ENCODE measurements around the gene BMPR1A.

Gene BMPR1A

DNA sequence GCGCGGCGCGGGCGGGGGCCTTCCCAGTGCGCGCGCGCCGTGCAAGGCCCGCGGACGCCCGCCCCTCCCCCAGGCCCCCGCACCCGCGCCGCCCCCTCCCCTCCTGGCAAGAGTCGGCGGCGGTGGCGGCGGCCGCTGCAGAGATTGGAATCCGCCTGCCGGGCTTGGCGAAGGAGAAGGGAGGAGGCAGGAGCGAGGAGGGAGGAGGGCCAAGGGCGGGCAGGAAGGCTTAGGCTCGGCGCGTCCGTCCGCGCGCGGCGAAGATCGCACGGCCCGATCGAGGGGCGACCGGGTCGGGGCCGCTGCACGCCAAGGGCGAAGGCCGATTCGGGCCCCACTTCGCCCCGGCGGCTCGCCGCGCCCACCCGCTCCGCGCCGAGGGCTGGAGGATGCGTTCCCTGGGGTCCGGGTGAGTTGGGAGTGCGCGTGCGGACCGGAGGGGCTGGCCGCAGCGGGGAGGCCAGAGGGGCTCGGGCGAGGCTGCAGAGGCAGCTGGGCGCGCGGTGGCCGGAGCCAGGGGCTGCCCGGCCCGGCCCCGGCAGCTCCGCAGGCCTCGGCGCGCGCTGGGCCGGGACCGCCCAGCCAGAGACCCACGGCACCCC lies at the start of gene BMPR1A:
BMPR1A (plus strand) TSS at position 109 of the 602 bp plus-strand sequence. CDS start 119,400 bp downstream, outside the sequence.
- DNase-seq, result no peak

DNA sequence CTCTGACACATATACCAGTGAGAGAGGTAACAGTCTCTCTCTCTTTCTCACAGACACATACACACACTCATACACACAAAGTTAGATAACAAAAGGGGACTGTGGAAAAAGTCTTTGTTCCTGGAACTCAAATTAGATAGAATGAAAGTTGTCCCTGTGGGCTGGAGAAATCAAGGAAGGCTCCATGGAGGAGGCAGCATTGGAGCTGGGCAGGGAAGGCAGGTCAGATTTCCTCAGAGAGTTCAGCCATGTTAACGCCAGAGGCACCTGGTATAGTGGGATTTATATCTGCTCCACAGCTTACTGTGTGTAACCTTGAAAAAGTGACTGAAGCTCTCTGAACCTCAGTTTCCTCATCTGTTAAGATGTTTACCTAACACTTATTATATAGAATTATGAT lies 49.4 kb upstream of the BMPR1A start:
- no peak for DNase-seq

GRCh38 chr10:86707505-86707904 lies 48.9 kb upstream of the BMPR1A start:
- no peak for DNase-seq

GRCh38 chr10:86708068-86708782 lies 48.2 kb upstream of the BMPR1A start:
- no peak for DNase-seq

DNA sequence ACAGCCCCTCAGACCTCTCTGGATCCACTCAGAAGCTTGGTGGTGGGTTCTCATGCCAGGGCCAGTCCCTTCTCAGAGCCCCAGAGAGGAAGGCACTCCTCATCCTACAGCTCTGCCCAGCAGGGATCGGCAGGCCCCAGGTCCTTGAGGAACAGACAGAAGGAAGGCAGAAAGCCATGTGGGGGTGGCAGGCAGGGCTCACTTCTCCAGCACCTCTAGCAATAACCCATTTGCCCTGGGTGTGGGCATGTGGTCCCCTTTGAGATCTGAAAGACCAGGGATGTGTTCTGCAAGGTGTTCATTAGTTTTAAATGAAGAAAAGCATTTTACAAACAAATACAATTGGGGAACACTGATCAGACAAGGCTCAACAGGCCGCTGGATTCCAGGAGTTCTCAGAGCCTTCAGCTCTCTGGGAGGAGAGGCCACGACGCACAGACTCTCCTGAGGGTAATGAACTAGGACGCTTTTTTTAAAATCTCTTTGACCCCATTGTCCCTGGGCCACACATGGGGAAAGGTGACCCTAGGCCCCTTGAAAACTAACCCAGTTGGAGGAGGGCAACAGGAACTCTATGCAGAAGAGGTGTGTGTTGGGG lies 47.5 kb upstream of the BMPR1A start:
- DNase-seq, result no peak

GRCh38 chr10:86709396-86710185 lies 46.8 kb upstream of the BMPR1A start:
- no peak for DNase-seq

DNA sequence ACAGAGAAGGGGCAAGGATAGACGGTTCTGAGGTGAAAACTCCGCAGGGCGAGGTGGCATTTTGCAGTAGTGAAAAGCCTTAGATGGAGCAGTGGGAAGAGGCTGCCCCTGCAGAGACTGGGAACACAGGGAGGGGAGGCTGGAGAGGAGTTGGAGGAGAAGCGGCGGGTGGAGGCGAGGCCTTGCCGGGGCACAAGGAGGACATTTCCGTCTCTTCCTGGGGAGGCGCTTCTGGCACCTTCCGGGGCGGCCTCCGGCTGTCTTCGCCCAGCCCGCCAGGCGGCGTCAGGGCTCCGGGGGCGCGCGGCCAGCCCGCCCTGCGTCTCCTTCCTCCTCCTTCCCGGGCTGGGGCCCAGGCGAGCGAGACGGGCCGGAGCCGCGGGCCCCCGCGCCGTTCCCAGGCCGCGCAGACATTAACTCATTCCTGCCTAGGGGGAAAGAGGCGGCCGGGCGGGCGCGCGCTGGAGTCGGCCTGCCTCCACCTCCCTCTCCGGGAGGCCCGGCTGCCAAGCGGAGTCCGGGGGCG lies 45.4 kb upstream of the BMPR1A start:
- peak; percentile 85 for DNase-seq

DNA sequence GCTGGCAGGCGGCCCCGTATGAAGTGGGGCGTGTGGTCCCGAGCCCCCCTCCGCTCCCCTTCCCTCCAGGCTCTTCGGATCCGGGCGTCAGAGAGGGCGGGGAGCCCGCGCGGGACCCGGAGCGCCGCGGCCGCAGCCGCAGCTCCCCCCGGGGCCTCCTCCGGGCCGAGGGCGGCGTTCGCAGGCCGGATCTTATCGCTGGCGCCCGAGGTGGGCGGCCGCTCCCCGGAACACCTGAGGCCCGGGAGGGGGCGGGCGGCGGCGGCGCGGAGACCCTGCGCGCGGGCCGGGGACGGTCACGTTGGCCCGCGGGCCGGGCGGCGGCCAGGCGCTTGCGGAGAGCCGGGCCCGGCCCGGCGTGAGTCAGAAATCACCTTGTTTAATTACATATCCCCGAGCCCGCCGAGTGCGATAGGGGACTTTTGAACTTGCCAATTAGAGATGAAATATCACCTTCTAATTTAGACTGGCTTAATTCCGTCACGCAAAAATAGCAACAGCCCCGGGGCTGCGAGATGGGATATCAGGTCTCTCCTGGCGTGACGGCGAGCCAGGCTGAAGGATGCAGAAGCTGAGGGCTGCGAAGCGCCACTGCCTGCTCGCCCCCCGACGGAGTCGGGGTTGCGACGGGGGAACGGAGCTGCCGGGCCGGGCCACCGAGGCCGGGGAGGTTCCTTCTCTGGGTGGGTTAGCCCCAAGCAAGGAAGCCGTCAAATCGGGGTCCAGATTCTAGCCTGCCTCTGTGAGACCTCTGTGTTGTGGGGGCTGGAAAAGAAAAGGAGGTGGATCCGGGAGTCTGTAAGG lies 44.7 kb upstream of the BMPR1A start:
- peak; percentile 11 for DNase-seq

- no peak for DNase-seq
Observed at GRCh38 chr10:86712317-86712707, 44.1 kb upstream of the BMPR1A start.

GRCh38 chr10:86715156-86715795 lies 41.1 kb upstream of the BMPR1A start:
- no peak for DNase-seq

DNA sequence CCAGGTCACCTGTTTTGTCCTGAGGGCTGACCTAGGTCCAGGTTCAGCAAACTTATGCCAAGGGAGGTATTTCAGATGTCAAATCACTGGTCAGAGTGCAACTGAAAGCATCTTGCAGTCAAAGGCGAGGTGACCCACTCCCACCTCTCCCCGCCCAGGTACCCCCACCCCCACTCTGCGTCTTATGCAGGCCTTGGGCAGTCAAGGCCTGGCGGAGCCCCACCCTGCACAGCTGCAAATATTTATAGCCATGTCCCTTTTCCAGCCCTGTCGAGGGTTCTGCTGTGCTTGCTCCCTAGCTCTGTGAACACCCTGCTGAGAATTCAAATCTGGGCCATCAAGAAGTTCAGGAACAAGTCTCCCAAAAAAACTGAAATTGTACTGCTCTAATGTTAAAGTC lies 40.6 kb upstream of the BMPR1A start:
- no peak for DNase-seq

- DNase-seq, result no peak
Observed at GRCh38 chr10:86716466-86716865, 40.0 kb upstream of the BMPR1A start.

DNA sequence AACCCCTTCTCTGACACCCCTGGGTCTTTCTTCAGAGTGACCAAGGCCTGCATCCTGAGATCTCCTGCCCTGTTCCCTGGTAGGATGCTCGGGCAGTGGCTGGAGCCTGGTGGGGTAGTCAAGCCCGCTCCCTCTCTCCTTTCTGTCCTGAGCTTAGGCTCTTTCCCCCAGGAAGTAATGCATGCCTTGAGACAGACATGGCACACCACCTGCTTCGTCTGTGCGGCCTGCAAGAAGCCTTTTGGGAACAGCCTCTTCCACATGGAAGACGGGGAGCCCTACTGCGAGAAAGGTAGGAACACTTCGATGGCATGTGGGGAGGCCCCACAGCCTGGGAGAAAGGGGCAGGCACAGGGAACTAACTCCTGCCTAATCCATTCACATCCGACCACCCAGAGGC lies 37.9 kb upstream of the BMPR1A start:
- no peak for DNase-seq

GRCh38 chr10:86721232-86721631 lies 35.2 kb upstream of the BMPR1A start:
- DNase-seq, result no peak

DNA sequence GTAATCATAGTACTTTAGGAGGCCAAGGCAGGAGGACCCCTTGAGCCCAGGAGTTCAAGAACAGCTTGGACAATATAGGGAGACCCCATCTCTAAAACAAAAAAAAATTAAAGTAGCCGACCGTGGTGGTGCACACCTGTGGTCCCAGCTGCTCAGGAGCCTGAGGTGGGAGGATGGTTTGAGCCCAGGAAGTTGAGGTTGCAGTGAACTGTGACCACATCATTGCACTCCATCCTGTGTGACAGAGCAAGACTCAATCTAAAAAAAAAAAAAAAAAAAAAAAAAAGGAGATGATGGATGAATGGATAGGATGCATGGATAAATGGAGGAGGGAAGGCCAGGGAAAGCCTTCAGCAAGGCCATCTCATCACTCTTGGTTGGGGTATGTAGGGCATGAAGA lies 33.4 kb upstream of the BMPR1A start:
- no peak for DNase-seq

DNA sequence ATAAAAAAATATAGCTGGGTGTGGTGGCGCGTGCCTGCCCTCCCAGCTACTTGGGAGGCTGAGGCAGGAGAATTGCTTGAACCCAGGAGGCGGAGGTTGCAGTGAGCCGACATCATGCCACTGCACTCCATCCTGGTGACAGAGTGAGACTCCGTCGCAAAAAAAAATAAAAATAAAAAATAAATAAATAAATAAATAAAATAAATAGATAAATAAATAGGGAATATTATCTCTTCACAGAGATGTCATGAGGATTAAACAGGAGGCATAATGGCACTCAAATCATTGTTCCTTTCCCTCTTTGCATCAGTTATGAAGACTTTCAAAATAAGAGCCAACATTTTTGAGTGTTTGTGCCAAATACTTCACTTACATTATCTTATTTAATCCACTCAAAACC lies 32.0 kb upstream of the BMPR1A start:
- DNase-seq, result no peak

DNA sequence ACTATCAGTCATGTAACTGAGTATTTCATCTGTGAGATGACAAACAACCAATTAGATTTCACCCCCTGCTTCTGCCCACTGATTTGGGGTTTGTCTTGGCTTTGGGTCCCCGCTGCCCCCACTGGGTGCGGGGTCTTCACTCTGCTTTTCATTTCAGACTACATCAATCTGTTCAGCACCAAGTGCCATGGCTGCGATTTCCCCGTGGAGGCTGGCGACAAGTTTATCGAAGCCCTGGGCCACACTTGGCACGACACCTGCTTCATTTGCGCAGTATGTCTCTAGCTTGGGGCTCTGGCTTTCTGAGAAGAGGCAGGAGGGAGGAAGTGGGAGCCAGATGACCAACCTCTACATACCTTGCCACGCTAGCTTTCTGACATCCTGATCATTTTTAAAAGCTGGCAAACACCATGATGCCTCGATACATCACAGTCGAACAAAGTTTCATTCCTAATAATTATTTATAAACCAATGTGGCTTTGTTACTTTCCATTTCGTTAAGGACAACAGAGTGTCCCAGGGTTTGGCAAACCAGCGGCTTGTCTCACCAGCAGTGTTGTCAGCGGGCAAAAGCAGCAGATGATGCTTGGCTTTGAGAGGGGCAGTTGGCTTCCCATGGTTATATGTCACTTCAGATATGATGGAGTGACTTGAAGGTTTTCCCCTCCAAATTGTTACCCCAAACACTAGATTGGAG lies 30.3 kb upstream of the BMPR1A start:
- DNase-seq, result no peak

- DNase-seq, result no peak
Observed at GRCh38 chr10:86726677-86726999, 29.8 kb upstream of the BMPR1A start.

DNA sequence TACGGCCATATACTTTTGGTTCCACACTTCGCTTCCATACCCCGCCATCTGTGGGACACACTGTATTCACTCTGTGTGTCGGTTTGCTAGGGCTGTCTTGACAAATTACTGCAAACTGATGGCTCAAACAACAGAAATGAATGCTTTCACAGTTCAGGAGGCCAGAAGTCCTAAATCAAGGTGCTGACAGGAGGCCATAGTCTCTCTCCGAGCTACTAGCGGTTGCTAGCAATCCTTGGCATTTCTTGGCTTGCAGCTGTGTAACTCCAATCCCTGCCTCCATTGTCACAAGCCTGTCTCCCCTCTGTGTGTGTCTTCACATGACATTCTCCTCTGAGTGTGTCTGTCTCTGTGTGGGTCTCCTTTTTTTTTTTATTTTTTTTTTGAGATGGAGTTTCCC lies 28.9 kb upstream of the BMPR1A start:
- DNase-seq, result no peak

DNA sequence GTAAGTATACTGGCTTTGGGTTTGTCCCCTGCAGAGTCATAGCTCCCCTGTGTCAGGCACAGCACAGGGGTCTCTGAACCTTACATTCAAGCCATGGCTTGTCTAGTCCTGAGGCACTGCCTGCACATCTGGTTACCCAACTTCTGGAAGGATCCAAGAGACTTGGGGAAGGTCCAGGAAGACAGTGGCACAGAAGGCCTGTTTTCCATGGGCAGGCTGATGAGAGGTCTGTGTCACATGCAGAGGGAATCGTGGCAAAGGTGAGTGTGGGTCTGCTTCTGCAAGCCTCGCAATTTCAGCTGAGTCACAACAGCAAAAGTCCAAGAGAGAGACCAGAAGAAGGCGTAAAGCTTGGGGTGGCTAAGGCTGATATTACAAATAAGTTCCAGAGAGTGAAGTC lies 28.4 kb upstream of the BMPR1A start:
- no peak for DNase-seq

GRCh38 chr10:86729677-86730076 lies 26.7 kb upstream of the BMPR1A start:
- no peak for DNase-seq

DNA sequence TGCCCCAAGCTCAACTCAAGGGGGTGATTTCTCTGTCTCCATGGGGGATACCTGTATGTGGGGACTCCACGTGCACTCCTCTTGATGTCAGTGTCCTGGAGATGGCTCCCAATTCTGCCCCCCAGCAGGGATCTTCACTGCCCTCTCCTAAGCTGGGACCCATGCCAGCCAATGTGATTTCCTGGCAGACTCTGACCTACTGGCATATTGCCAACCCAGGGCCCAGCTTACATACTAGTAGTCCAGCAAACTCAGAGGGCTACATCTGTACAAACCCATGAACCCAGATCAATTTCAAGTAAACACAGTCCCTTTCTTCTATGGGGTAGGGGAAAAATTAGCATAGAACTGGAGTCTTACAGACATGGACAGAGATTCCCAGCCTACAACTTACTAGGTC lies 26.2 kb upstream of the BMPR1A start:
- no peak for DNase-seq

Measured in CD4-positive, alpha-beta T cell treated with Interferon gamma for 1 hour (primary cell).